ENCODE results near the gene POU2F3. TPM values are rescaled to one million over a fixed set of nuclear protein-coding genes. Genes with fewer than 3 reads are reported as not detected.
A peak's percentile ranks its signal among the peaks of the same experiment; 100 is the strongest.
"Not testable (repeated sequence)": the region's sequence is repeated elsewhere in the genome, so short reads cannot be mapped to it uniquely, and the experiment has no call there.

The POU2F3 gene
- total and polyA plus RNA-seq, 2 experiments from 2014 or later = 0.15 to 0.40 TPM

DNA sequence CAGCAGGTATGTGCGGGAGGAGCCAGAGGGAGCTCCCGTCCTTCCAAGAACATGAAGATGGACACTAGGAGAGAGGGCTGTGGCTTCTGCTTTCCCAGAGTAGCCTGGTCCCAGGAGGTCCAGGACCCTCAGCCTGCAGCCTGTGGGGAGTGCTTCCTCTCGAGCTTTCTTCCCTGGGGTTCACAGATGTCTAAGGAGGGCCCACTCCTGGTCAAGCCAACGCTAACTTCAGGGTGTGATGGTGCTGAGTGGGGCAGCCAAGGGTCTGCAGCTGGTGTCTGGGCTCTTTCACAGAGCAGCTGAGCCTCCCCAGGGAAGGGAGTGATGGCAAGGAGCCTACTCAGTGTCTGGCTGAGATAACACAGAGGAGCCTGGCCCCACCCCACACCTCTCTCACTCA, 3.3 kb downstream of the POU2F3 start:
- Histone ChIP-seq H3K27ac (no peak overlapping the region), H3K4me3 (no peak overlapping the region), H3K27me3 (peaks cover 87% of the 10 kb centered on the region), H3K36me3 (no peaks in the 10 kb centered on the region), H3K9me3 (ENCODE audit: low read depth) (no peaks in the 10 kb centered on the region), H3K4me1 (ENCODE audit: low read depth) (no peaks in the 10 kb centered on the region)
- no peak for TF ChIP-seq CTCF (IDR thresholded peaks at IDR 0.05; ENCODE audit: low read depth, low read length)
- no peak for DNase-seq (ENCODE audit: low read depth in 1 of 2, low spot score in 1 of 2)

- peak in 1 of 2 donors; percentile 40 for DNase-seq (ENCODE audit: low read depth in 1 of 2, low spot score in 1 of 2)
- no peak for TF ChIP-seq CTCF (IDR thresholded peaks at IDR 0.05; ENCODE audit: low read depth, low read length)
- H3K27me3 ChIP-seq = peaks cover 88% of the 10 kb centered on the region
These were observed 4.8 kb downstream of the POU2F3 start for GRCh38 chr11:120244476-120245365.

DNA sequence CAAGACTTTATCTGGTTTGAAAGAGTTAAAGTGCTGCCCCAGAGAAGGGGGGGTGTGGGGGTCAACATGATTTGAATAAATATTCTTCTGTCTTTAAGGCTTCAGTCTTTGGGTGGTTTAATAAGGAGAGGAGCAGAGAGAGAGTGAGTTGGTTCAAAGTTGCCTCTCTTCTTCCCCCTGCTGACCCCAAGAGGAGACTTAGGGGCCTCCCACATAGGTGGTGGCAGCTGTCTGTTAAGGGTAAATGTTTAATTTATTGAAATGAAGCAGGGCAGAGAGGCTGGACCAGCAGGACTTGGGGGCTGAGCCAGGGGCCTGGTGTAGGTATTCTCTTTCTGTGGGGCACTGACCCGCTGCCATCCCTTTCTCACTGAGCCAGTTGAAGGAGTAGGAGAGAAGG, 5.5 kb downstream of the POU2F3 start:
- DNase-seq (ENCODE audit: low read depth in 1 of 2, low spot score in 1 of 2) = no peak
- Histone ChIP-seq H3K9me3 (ENCODE audit: low read depth) (no peaks in the 10 kb centered on the region), H3K4me1 (ENCODE audit: low read depth) (no peaks in the 10 kb centered on the region), H3K4me3 (no peak overlapping the region), H3K27ac (no peak overlapping the region), H3K36me3 (no peaks in the 10 kb centered on the region), H3K27me3 (peaks cover 81% of the 10 kb centered on the region)
- TF ChIP-seq CTCF (IDR thresholded peaks at IDR 0.05; ENCODE audit: low read depth, low read length) = no peak

More at GRCh38 chr11:120244476-120245365, 4.8 kb downstream of the POU2F3 start:
- Histone ChIP-seq H3K36me3 (no peaks in the 10 kb centered on the region), H3K4me3 (no peak overlapping the region), H3K27ac (no peak overlapping the region), H3K9me3 (ENCODE audit: low read depth) (no peaks in the 10 kb centered on the region), H3K4me1 (ENCODE audit: low read depth) (no peaks in the 10 kb centered on the region)

DNA sequence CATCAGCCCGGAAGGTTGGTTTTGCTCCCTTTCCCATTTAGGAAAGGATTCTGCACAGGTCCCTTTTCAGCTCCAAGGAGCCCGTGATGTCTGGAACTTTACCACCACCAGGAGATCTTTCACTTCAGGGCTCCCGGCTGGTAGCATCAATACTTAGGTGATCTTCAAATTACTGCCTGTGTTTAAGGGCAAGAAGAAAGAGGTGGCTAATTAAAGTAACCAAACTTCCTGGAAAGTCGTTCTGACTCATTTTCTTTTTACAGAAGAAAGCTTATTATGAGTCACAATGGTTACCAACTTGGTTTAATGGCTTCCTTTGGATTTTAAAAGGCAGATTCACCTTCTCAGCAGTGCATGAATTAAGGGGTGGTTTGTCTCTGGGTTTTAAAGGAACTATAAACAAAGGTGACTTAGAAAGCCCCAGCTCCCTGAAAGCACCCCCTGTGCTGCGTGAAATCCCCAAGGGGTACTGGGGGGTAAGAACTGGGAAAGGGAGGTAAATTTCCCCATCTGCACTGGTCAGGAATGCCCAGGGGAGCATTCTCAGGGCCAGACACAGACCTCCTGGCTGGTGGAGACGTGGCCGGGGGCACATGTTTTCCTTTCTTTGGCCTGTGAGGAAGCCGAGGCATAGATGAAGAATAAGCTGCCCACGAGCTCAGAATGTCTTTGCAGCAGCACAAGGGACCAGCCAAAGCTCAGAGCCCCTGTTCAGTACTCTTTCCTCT, 8.8 kb downstream of the POU2F3 start:
- TF ChIP-seq CTCF (IDR thresholded peaks at IDR 0.05; ENCODE audit: low read depth, low read length) = no peak
- no peaks in the 10 kb centered on the region for H3K9me3 ChIP-seq (ENCODE audit: low read depth)

GRCh38 chr11:120249279-120250262, 9.6 kb downstream of the POU2F3 start:
- no peak for DNase-seq (ENCODE audit: low read depth in 1 of 2, low spot score in 1 of 2)
- no peaks in the 10 kb centered on the region for H3K9me3 ChIP-seq (ENCODE audit: low read depth)
- no peak for TF ChIP-seq CTCF (IDR thresholded peaks at IDR 0.05; ENCODE audit: low read depth, low read length)
- no peaks in the 10 kb centered on the region for H3K4me1 ChIP-seq (ENCODE audit: low read depth)
- H3K36me3 ChIP-seq = no peaks in the 10 kb centered on the region
- H3K27ac ChIP-seq = no peak overlapping the region
- no peak overlapping the region for H3K4me3 ChIP-seq
- peaks cover 58% of the 10 kb centered on the region for H3K27me3 ChIP-seq

More for the DNA sequence above, 8.8 kb downstream of the POU2F3 start:
- no peak overlapping the region for H3K27ac ChIP-seq
- peak in 1 of 2 donors; percentile 27 for DNase-seq (ENCODE audit: low read depth in 1 of 2, low spot score in 1 of 2)
- no peak overlapping the region for H3K4me3 ChIP-seq
- no peaks in the 10 kb centered on the region for H3K36me3 ChIP-seq
- H3K27me3 ChIP-seq = peaks cover 58% of the 10 kb centered on the region
- no peaks in the 10 kb centered on the region for H3K4me1 ChIP-seq (ENCODE audit: low read depth)

- H3K9me3 ChIP-seq (ENCODE audit: low read depth); H3K4me3 ChIP-seq; H3K27ac ChIP-seq; H3K4me1 ChIP-seq (ENCODE audit: low read depth); H3K36me3 ChIP-seq; DNase-seq (ENCODE audit: low read depth in 1 of 2, low spot score in 1 of 2): not testable (repeated sequence)
- peaks cover 48% of the 10 kb centered on the region for H3K27me3 ChIP-seq
These were observed 13.4 kb downstream of the POU2F3 start for GRCh38 chr11:120253377-120253776.
